B cell (primary cell): ENCODE results near the gene TKFC. TPM values are rescaled to one million over a fixed set of nuclear protein-coding genes. Genes with fewer than 3 reads are reported as not detected.
A peak's percentile ranks its signal among the peaks of the same experiment; 100 is the strongest.

Experiments
- ATAC-seq: fragments of 200-7000 bp; cut with Tn5 transposase; one replicate; pipeline ENCODE4 v1.10.0; 2021; ENCODE audit warnings: low read depth, mild to moderate bottlenecking, moderate number of reproducible peaks, moderate library complexity
- CTCF ChIA-PET: fragments of 350-600 bp; sonication (Branson Sonifier 250); formaldehyde crosslinking; loops from one replicate; lab custom pipeline; 2021; ENCODE audit warnings: antibody characterized with exemption, inconsistent platforms; lab: Charles Lee
- POLR2A ChIA-PET: fragments of 350-600 bp; sonication (Branson Sonifier 250); formaldehyde crosslinking; loops from one replicate; lab custom pipeline; 2021; ENCODE audit warnings: antibody characterized with exemption; lab: Charles Lee
- DNase-seq: peaks from one replicate; pipeline ENCODE4 v3.0.0; 2013
- H2AFZ ChIP-seq: 2 replicates; pipeline ENCODE4 v1.6.1; 2012; ENCODE audit warnings: mild to moderate bottlenecking, low read depth, low read length; ENCODE audit not compliant: insufficient read depth, poor library complexity, severe bottlenecking
- H3K27ac ChIP-seq, 2 donors: 1 replicate in 1 of 2; 2 replicates in 1 of 2; pipeline ENCODE4 v1.5.1; 2012 to 2013; ENCODE audit warnings: low read length in 2 of 2, mild to moderate bottlenecking in 2 of 2, moderate library complexity in 1 of 2
- H3K27me3 ChIP-seq, 4 experiments: fragments of 200-600 bp in 1 of 4; sonication (generic) in 1 of 4; replicated peaks in 1 of 4; 1 replicate in 2 of 4; 2 replicates in 2 of 4; pipeline versions ENCODE4 v1.6.1 to v1.7.0; 2013 to 2016; ENCODE audit warnings: low read length in 3 of 4, mild to moderate bottlenecking in 2 of 4, mixed read lengths in 1 of 4, moderate library complexity in 1 of 4; ENCODE audit not compliant: insufficient read depth in 4 of 4, control insufficient read depth in 3 of 4; ENCODE audit errors: control extremely low read depth in 1 of 4
- H3K36me3 ChIP-seq, 2 experiments: replicated peaks in 1 of 2; 1 replicate in 1 of 2; 2 replicates in 1 of 2; pipeline versions ENCODE4 v1.6.1 to v1.7.1; 2013; ENCODE audit warnings: low read length in 1 of 2; ENCODE audit not compliant: insufficient read depth in 2 of 2, control insufficient read depth in 1 of 2; ENCODE audit errors: control extremely low read depth in 1 of 2, extremely low read depth in 1 of 2
- H3K4me1 ChIP-seq, 2 donors: fragments of 200-600 bp in 1 of 2; sonication (generic) in 1 of 2; 1 replicate in 1 of 2; 2 replicates in 1 of 2; pipeline versions ENCODE4 v1.5.1 to v1.6.1; 2013 to 2017; ENCODE audit warnings: low read length in 2 of 2; ENCODE audit not compliant: control insufficient read depth in 2 of 2, insufficient read depth in 2 of 2
- H3K4me2 ChIP-seq: replicated peaks from 2 replicates; pipeline ENCODE3; 2012; ENCODE audit warnings: mild to moderate bottlenecking, low read depth, low read length; ENCODE audit not compliant: poor library complexity, severe bottlenecking
- H3K4me3 ChIP-seq, 5 experiments: fragments of 200-600 bp in 1 of 5; sonication (generic) in 1 of 5; 1 replicate in 3 of 5; 2 replicates in 2 of 5; pipeline versions ENCODE4 v1.5.1 to v1.7.0; 2011 to 2016; ENCODE audit warnings: low read length in 4 of 5, mild to moderate bottlenecking in 4 of 5, low read depth in 2 of 5, control low read depth in 1 of 5, moderate library complexity in 1 of 5; ENCODE audit not compliant: insufficient read depth in 1 of 5; ENCODE audit errors: control extremely low read depth in 1 of 5, extremely low read depth in 1 of 5
- H3K79me2 ChIP-seq: fragments of 200-600 bp; sonication (generic); one replicate; pipeline ENCODE4 v1.6.0; 2016; ENCODE audit warnings: low read length; ENCODE audit not compliant: control insufficient read depth, insufficient read depth
- H3K9ac ChIP-seq: fragments of 200-600 bp; sonication (generic); 2 replicates; pipeline ENCODE4 v1.6.1; 2017; ENCODE audit warnings: mild to moderate bottlenecking, low read length, moderate library complexity
- H3K9me3 ChIP-seq, 3 donors: one replicate each; pipeline versions ENCODE4 v1.6.1 to v1.7.1; 2013; ENCODE audit warnings: low read length in 2 of 3; ENCODE audit not compliant: control insufficient read depth in 2 of 3, insufficient read depth in 1 of 3; ENCODE audit errors: control extremely low read depth in 1 of 3
- H4K20me1 ChIP-seq: 2 replicates; pipeline ENCODE4 v1.6.0; 2012; ENCODE audit warnings: mild to moderate bottlenecking, low read length; ENCODE audit not compliant: insufficient read depth, control insufficient read depth, poor library complexity, severe bottlenecking
- H3K27ac Mint-ChIP-seq: one replicate; pipeline ENCODE4 v1.8.0; 2021; ENCODE audit warnings: mixed read lengths
- H3K27me3 Mint-ChIP-seq: one replicate; pipeline ENCODE4 v1.8.0; 2021; ENCODE audit warnings: mixed read lengths
- H3K4me1 Mint-ChIP-seq: one replicate; pipeline ENCODE4 v1.8.0; 2021; ENCODE audit warnings: mixed read lengths
- H3K4me3 Mint-ChIP-seq: one replicate; pipeline ENCODE4 v1.8.0; 2021; ENCODE audit warnings: mixed read lengths
- H3K9me3 Mint-ChIP-seq: one replicate; pipeline ENCODE4 v1.8.0; 2022; ENCODE audit warnings: mixed read lengths; ENCODE audit not compliant: insufficient read depth
- EZH2 ChIP-seq: IDR thresholded peaks from 2 replicates; pipeline ENCODE4 v1.6.1; 2012; ENCODE audit warnings: borderline replicate concordance, low read depth, mild to moderate bottlenecking, moderate library complexity, low read length; ENCODE audit not compliant: insufficient read depth, poor library complexity, severe bottlenecking
- WGBS: methylation state at CpG from one replicate; pipeline ENCODE4 v1.1.5; 2013; ENCODE audit warnings: missing lambda C conversion rate; ENCODE audit not compliant: insufficient coverage; 5-methylcytosine and 5-hydroxymethylcytosine counted together
- intact Hi-C: fragments of 100-400 bp; cut with micrococcal nuclease; formaldehyde crosslinking; loops from one replicate; pipeline ENCODE4 v1.10.0; 2022
- polyA plus RNA-seq: library from polyadenylated mRNA; depleted of rRNA; stranded (reverse); fragments of >200 nt; gene quantifications from 2 replicates; pipeline ENCODE4 v1.2.3, GENCODE V29; 2012
- total RNA-seq, 2 donors: library from RNA; stranded (reverse); fragments of 120-200 nt in 1 of 2; gene quantifications; 1 replicate in 1 of 2; 2 replicates in 1 of 2; pipeline versions ENCODE4 v1.2.3 to v1.2.4, GENCODE V29; 2013 to 2022
- TF ChIP-seq, protein P1 (sequence below): fragments of 200-600 bp; IDR thresholded peaks from one replicate; pipeline ENCODE4 v1.8.0; 2022; ENCODE audit warnings: antibody characterized with exemption, mild to moderate bottlenecking

TKFC gene
- total and polyA plus RNA-seq, 2 donors (not counting 1 experiment from before 2014, with no cell fraction given) = 82.3 to 86.3 TPM

DNA sequence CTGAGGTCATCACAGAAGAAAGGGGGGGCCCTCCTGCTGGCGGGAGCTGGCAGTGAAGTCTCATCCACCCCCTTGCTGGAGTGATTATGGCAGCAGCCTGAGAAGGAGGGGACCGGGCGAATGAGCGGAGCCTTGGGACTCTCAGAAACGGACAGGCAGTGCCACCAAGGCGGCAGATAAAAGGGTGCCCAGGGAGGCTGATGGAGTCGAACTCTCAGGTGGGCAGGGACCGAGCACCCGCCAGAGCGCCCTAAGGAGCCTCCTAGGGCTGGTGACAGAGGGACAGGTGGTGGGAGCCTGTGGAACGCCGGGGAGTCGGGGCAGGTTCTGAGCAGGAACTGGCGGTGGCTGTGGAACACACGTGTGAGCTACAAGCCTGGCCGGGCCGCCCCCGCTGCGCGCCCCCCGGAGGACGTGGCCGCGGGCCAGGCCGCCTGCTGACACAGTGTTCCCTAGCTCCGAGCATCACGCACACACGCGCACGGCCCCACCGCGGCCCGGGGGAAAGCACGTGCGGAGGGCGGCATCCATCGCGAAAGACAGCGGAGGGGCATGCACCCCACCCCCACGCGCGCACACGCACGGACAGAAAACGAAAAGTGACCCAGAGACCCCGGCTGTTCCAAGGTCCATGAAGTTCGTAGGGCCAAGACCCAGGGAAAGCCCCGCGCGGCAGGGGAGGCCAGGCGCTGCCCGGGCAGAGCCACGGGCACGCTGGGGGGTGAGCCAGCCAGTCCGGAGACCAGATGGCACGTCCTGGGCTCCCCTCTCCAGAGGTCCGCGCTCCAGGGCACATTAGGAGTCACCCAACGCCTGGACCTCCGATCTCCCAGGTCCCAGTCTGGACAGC is 38.9 kb upstream of the TKFC start:
- peaks cover 14% of the 10 kb centered on the region for H3K4me1 Mint-ChIP-seq
- POLR2A ChIA-PET = interaction anchor here (0.7 kb wide), 1 partner anchor 98 kb away, joined by 5 read pairs; the partner anchor contains the start of gene TMEM216
- H3K79me2 ChIP-seq = no peaks in the 10 kb centered on the region
- peak; percentile 32 for ATAC-seq
- H3K9me3 ChIP-seq = no peaks in the 10 kb centered on the region
- intact Hi-C loops = loop anchor here (1.0 kb wide), 2 partner anchors 40 to 463 kb away; no protein-coding TSS in a partner anchor
- peak; percentile 49 for DNase-seq
- peak overlapping the region; percentile 88 for H3K4me3 Mint-ChIP-seq
- H3K4me2 ChIP-seq = peak overlapping the region; percentile 99
- H3K9ac ChIP-seq = peak overlapping the region; percentile 68
- no peaks in the 10 kb centered on the region for H3K27me3 ChIP-seq
- H4K20me1 ChIP-seq = no peaks in the 10 kb centered on the region
- H3K27ac ChIP-seq = no peak overlapping the region
- H3K4me3 ChIP-seq = peak overlapping the region; percentile 26 to 74 (median 54)
- TF ChIP-seq EZH2 = no peak
- 1% methylated on average over 59 of the region's 60 CpGs for WGBS
- CTCF ChIA-PET = interaction anchor here (1.0 to 1.7 kb wide), 4 partner anchors 16 to 463 kb away, joined by 3 to 6 read pairs (median 6); no protein-coding TSS in a partner anchor
- H3K9me3 Mint-ChIP-seq = no peaks in the 10 kb centered on the region
- peak overlapping the region; percentile 37 for H3K27ac Mint-ChIP-seq
- peaks cover 0 to under 1% of the 10 kb centered on the region in 2 experiments for H3K36me3 ChIP-seq
- H3K27me3 Mint-ChIP-seq = no peaks in the 10 kb centered on the region
- peaks cover 8 to 21% of the 10 kb centered on the region in 2 donors for H3K4me1 ChIP-seq
- H2AFZ ChIP-seq = peak overlapping the region; percentile 84

DNA sequence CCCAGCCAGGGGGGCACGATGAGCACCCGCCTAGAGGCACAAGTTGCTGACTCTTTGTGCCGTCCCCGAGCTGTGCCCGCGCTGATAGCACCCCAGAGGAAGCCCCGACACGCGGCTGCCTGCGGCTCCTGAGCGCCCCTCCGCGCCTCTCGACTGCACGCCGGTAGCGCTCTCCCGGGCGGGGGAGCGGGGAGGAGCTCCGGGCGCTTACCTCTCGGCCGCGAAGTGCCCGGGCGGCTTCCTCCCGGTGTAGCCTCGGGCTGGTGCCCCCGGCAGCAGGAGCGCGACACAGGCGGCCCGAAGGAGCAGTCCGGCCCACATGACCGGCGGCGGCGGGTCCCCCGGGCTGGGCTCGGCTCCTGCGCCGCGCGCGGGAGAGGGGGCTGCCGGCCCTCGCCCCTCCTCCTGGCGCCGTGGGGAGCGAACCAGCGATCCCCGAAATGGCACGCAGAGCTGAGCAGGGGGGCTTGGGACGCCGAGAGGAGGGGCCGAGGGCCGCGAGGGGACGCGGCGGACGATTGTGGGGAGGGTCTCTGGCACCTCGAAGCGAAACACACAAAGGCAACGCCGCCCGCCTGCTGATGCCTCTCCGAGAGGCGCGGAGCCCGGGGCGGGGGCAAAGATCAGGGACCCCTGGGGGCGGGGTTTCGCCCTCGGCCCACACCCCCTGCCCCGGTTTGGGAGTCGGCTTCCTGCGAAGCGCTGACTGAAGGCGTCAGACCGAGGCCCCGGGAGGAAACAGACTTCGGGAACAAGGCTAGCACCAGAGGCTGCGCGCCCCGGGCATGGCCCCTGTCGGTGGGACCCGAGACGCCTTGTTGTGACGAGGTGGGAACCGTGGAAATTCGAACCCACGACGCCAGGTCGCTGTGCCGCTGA is 38.1 kb upstream of the TKFC start, which contains the start of gene VWCE:
Gene VWCE (minus strand): TSS at position 600 of the 879 bp plus-strand sequence. CDS start 279 bp downstream, at position 321.
- Histone ChIP-seq H3K9me3 (no peaks in the 10 kb centered on the region), H3K27ac (no peak within 1 kb of the TSS), H4K20me1 (no peaks in the 10 kb centered on the region), H2AFZ (peak within 1 kb of the TSS; percentile 84), H3K9ac (peak within 1 kb of the TSS; percentile 68), H3K27me3 (no peaks in the 10 kb centered on the region), H3K36me3 (peaks cover 0 to 9% of the 10 kb centered on the region in 2 experiments), H3K4me2 (peak within 1 kb of the TSS; percentile 99), H3K4me3 (peak within 1 kb of the TSS; percentile 26 to 74 (median 54)), H3K4me1 (peaks cover 8 to 21% of the 10 kb centered on the region in 2 donors), H3K79me2 (no peaks in the 10 kb centered on the region)
- ChIA-PET CTCF (interaction anchor here (0.6 to 1.7 kb wide), 4 partner anchors 41 to 464 kb away, joined by 4 to 6 read pairs (median 6); no protein-coding TSS in a partner anchor), POLR2A (no interaction called here)
- DNase-seq (peak; percentile 78), ATAC-seq (peak; percentile 84)
- intact Hi-C loops = loop anchor here (1.0 kb wide), 2 partner anchors 41 to 464 kb away; no protein-coding TSS in a partner anchor
- Mint-ChIP-seq H3K27ac (peak within 1 kb of the TSS; percentile 37), H3K4me1 (peaks cover 14% of the 10 kb centered on the region), H3K4me3 (peak within 1 kb of the TSS; percentile 88), H3K9me3 (no peaks in the 10 kb centered on the region), H3K27me3 (no peaks in the 10 kb centered on the region)
- whole genome bisulfite sequencing = 1% methylated on average over 97 of the region's 97 CpGs
- TF ChIP-seq, protein P1, sequence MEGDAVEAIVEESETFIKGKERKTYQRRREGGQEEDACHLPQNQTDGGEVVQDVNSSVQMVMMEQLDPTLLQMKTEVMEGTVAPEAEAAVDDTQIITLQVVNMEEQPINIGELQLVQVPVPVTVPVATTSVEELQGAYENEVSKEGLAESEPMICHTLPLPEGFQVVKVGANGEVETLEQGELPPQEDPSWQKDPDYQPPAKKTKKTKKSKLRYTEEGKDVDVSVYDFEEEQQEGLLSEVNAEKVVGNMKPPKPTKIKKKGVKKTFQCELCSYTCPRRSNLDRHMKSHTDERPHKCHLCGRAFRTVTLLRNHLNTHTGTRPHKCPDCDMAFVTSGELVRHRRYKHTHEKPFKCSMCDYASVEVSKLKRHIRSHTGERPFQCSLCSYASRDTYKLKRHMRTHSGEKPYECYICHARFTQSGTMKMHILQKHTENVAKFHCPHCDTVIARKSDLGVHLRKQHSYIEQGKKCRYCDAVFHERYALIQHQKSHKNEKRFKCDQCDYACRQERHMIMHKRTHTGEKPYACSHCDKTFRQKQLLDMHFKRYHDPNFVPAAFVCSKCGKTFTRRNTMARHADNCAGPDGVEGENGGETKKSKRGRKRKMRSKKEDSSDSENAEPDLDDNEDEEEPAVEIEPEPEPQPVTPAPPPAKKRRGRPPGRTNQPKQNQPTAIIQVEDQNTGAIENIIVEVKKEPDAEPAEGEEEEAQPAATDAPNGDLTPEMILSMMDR = peak; percentile 33
- no peak for TF ChIP-seq EZH2
